ENCODE measurements around the gene LRRC55. TPM values are rescaled to one million over a fixed set of nuclear protein-coding genes. Genes with fewer than 3 reads are reported as not detected.

The LRRC55 gene
- total RNA-seq, 4 donors from 2014 or later: 0.09 to 0.32 TPM; not detected in 2

DNA sequence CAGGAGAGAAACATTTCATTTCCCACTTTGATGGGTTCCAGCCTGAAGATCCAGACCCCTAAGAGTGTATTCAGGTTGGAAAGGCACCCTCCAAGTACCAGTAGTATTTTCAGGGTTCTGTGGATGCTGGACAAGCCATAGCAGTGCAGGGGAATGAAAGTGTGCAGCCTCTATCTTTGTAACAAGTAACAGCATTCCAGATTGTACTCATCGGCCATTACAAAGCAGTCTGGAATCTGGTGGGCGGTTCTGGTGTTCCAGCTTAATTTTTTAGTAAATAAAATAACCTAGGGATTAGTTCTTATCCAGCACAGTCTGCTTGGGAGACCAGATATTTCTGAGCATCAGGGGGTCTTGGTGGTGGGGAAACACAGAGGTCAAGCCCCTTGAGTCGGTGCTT is 32.7 kb downstream of the LRRC55 start:
- Histone ChIP-seq H3K4me1 (peaks cover 0 to 24% (median 14%) of the 10 kb centered on the region in 3 donors), H3K27ac (peak overlapping the region in 1 of 4 donors; percentile 16), H3K36me3 (no peaks in the 10 kb centered on the region), H3K27me3 (peaks cover 0 to 11% (median 0%) of the 10 kb centered on the region in 4 donors), H3K9me3 (no peaks in the 10 kb centered on the region), H3K4me3 (no peak overlapping the region)
- DNase-seq: no peak
- intact Hi-C loops (cut with DNase I): no loop called here
- 22 to 50% methylated on average over 3 of the region's 3 CpGs for WGBS, 2 donors
- TF ChIP-seq POLR2A (IDR thresholded peaks at IDR 0.05): no peak
- TF ChIP-seq, protein P1, sequence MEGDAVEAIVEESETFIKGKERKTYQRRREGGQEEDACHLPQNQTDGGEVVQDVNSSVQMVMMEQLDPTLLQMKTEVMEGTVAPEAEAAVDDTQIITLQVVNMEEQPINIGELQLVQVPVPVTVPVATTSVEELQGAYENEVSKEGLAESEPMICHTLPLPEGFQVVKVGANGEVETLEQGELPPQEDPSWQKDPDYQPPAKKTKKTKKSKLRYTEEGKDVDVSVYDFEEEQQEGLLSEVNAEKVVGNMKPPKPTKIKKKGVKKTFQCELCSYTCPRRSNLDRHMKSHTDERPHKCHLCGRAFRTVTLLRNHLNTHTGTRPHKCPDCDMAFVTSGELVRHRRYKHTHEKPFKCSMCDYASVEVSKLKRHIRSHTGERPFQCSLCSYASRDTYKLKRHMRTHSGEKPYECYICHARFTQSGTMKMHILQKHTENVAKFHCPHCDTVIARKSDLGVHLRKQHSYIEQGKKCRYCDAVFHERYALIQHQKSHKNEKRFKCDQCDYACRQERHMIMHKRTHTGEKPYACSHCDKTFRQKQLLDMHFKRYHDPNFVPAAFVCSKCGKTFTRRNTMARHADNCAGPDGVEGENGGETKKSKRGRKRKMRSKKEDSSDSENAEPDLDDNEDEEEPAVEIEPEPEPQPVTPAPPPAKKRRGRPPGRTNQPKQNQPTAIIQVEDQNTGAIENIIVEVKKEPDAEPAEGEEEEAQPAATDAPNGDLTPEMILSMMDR (IDR thresholded peaks at IDR 0.05): no peak

DNA sequence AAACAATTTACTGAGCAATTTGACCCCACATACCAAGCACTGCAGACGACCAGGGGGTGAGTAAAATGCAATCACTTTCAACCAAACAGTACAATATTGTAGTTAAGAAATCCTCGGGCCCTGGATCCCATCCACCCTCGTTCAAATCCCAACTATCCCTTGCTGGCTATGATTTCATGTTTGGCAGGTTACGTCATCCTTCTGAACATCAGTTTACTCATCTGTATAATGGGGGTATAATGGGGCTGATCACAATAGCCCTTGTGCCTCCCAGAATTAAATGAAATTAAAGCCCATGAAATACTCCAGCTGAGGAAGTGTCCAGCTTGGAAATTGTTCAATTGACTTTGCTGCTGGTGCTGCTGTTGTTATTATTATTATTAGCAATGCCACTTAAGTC is 34.7 kb downstream of the LRRC55 start:
- intact Hi-C loops (cut with DNase I): no loop called here
- Histone ChIP-seq H3K27me3 (peaks cover 0 to 5% (median 0%) of the 10 kb centered on the region in 4 donors), H3K4me1 (peaks cover 0 to 24% (median 15%) of the 10 kb centered on the region in 3 donors), H3K9me3 (no peaks in the 10 kb centered on the region), H3K27ac (no peak overlapping the region), H3K4me3 (no peak overlapping the region), H3K36me3 (no peaks in the 10 kb centered on the region)
- DNase-seq: no peak
- WGBS, 2 donors: 68 to 77% methylated on average over 4 of the region's 4 CpGs
- TF ChIP-seq, protein P1 (IDR thresholded peaks at IDR 0.05): no peak
- no peak for TF ChIP-seq POLR2A (IDR thresholded peaks at IDR 0.05)

DNA sequence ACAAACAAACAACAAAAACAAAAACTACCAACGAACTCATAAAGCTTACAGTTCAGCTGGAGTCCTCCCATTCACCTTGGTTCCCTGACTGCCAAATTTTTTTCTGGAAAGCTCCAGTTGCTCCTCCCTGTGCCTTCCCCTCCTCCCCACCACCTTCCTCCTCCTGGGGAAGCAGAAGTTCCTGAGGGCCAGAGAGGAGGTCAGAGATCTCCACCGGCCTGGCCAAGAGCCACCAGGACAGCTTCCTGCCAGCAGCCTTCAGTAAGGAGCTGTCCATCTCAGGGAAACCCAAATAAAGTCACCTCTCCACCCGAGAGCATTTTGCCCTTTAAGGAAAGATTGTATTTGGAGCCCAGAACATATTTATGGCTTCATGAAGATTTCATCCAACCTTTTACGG is 35.3 kb downstream of the LRRC55 start:
- Histone ChIP-seq H3K4me1 (peaks cover 0 to 24% (median 15%) of the 10 kb centered on the region in 3 donors), H3K27me3 (peaks cover 0 to 5% (median 0%) of the 10 kb centered on the region in 4 donors), H3K9me3 (no peaks in the 10 kb centered on the region), H3K27ac (no peak overlapping the region), H3K4me3 (no peak overlapping the region), H3K36me3 (no peaks in the 10 kb centered on the region)
- no peak for DNase-seq
- WGBS, 2 donors: 44 to 69% methylated on average over 4 of the region's 4 CpGs
- TF ChIP-seq, protein P1 (IDR thresholded peaks at IDR 0.05): no peak
- TF ChIP-seq POLR2A (IDR thresholded peaks at IDR 0.05): no peak
- intact Hi-C loops (cut with DNase I): no loop called here

DNA sequence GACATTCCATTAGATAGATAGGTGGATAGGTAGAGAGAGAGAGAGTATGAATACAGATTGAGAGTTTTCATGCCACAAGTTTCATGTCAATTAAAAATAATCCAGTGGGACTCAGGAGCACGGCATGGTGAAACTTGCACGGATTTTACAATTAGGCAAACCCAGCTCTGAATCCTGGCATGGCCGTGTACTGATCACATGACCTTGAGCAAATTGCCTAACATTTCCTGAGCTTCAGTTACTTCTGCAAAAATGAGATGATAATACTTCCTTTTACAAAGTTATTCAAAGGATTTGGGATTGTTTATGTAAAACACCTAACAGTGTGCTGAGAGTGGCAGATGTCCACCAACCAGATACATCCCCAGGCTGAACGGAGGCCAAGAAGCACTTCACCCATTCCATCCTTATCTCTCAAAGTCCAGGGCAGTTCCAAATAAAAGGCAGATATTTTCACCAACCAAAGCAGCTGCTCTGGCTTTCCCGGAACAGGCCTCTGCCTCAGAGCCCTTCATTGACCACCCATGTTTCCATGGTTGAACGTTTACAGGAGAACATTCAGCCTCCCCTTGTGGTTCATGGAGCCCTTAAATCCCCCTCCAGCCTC is 37.4 kb downstream of the LRRC55 start:
- Histone ChIP-seq H3K36me3 (no peaks in the 10 kb centered on the region), H3K4me1 (peaks cover 0 to 12% (median 8%) of the 10 kb centered on the region in 3 donors), H3K27me3 (no peaks in the 10 kb centered on the region), H3K27ac (peak overlapping the region in 1 of 4 donors; percentile 52), H3K9me3 (no peaks in the 10 kb centered on the region), H3K4me3 (no peak overlapping the region)
- WGBS, 2 donors: 27 to 38% methylated on average over 6 of the region's 6 CpGs
- intact Hi-C loops (cut with DNase I): no loop called here
- TF ChIP-seq POLR2A (IDR thresholded peaks at IDR 0.05): no peak
- DNase-seq: no peak

DNA sequence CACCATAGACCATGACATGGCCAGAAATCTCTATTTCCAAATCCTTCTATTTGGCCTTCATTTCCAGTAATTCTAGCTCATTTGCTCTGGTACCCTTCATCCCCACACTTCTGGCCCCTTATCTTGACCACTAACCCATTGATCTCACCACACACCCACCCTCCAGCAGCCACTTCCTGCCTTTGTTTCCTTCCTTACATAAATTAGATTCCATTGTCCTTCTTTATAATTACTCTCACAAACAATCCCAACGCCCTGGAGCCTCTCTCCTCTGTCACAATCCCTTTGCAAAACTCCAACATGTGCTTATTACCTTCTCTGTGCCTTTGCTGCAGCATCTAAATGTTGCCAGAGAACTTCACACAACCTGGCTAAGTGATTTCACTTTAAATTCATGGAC is 40.5 kb downstream of the LRRC55 start:
- TF ChIP-seq, protein P1 (IDR thresholded peaks at IDR 0.05): no peak
- no peak for TF ChIP-seq POLR2A (IDR thresholded peaks at IDR 0.05)
- H3K4me3 ChIP-seq: no peak overlapping the region
- H3K27me3 ChIP-seq: no peaks in the 10 kb centered on the region
- peaks cover 0 to 6% (median 4%) of the 10 kb centered on the region in 3 donors for H3K4me1 ChIP-seq
- no peaks in the 10 kb centered on the region for H3K36me3 ChIP-seq
- no peak overlapping the region for H3K27ac ChIP-seq
- 20 to 46% methylated on average over 1 of the region's 1 CpG for WGBS, 2 donors
- intact Hi-C loops (cut with DNase I): no loop called here
- no peaks in the 10 kb centered on the region for H3K9me3 ChIP-seq
- no peak for DNase-seq

Measured in esophagus squamous epithelium (tissue), 5 donors.